Lung (tissue), 12 donors: ENCODE measurements around the gene GALNT16. TPM values are rescaled to one million over a fixed set of nuclear protein-coding genes. Genes with fewer than 3 reads are reported as not detected.

Experiments
- ATAC-seq: fragments of 200-7000 bp; cut with Tn5 transposase; one replicate; pipeline ENCODE4 v1.9.1; 2020; ENCODE audit warnings: moderate number of reproducible peaks; ENCODE audit not compliant: insufficient read depth, low FRiP score
- DNase-seq, 3 donors: peaks; one replicate each; pipeline ENCODE4 v3.0.0-alpha.2; 2013 to 2017
- H3K27ac ChIP-seq, 2 donors: one replicate each; pipeline ENCODE4 v1.5.1; 2013; ENCODE audit warnings: mild to moderate bottlenecking in 2 of 2, moderate library complexity in 2 of 2, control low read depth in 1 of 2, inconsistent platforms in 1 of 2, low read depth in 1 of 2, low read length in 1 of 2
- H3K27me3 ChIP-seq, 3 donors: one replicate each; pipeline ENCODE4 v1.5.1; 2013; ENCODE audit warnings: low read length in 2 of 3; ENCODE audit not compliant: control insufficient read depth in 3 of 3, insufficient read depth in 3 of 3
- H3K36me3 ChIP-seq, 4 donors: one replicate each; pipeline ENCODE4 v1.5.1; 2013; ENCODE audit warnings: low read length in 4 of 4, mild to moderate bottlenecking in 1 of 4, moderate library complexity in 1 of 4; ENCODE audit not compliant: control insufficient read depth in 4 of 4, insufficient read depth in 4 of 4
- H3K4me1 ChIP-seq, 5 donors: one replicate each; pipeline ENCODE4 v1.5.1; 2013; ENCODE audit warnings: low read length in 5 of 5, mild to moderate bottlenecking in 2 of 5, moderate library complexity in 1 of 5; ENCODE audit not compliant: control insufficient read depth in 5 of 5, insufficient read depth in 5 of 5
- H3K4me3 ChIP-seq: one replicate; pipeline ENCODE4 v1.5.1; 2013; ENCODE audit warnings: mild to moderate bottlenecking, control low read depth, moderate library complexity
- H3K9ac ChIP-seq, 2 donors: one replicate each; pipeline ENCODE4 v1.5.1; 2013; ENCODE audit warnings: low read length in 2 of 2, control low read depth in 1 of 2; ENCODE audit not compliant: insufficient read depth in 1 of 2
- H3K9me3 ChIP-seq, 4 donors: one replicate each; pipeline ENCODE4 v1.5.1; 2013; ENCODE audit warnings: low read length in 3 of 4, mild to moderate bottlenecking in 1 of 4, moderate library complexity in 1 of 4; ENCODE audit not compliant: control insufficient read depth in 4 of 4, insufficient read depth in 3 of 4
- WGBS, 2 donors: extraction: QIAGEN DNeasy Blood & Tissue Kit; methylation state at CpG; one replicate each; pipeline ENCODE4 v1.1.7; 2013; 5-methylcytosine and 5-hydroxymethylcytosine counted together
- polyA plus RNA-seq, 2 donors: library from polyadenylated mRNA; stranded (reverse); fragments of 200-250 nt; gene quantifications; one replicate each; pipeline ENCODE4 v1.2.1, GENCODE V29; 2013
- total RNA-seq, 2 donors: library from RNA; depleted of rRNA in 1 of 2; stranded (reverse); fragments of >200 nt in 1 of 2; gene quantifications; one replicate each; pipeline ENCODE4 v1.2.1, GENCODE V29; 2014 to 2021
- TF ChIP-seq, protein P1 (sequence below): IDR thresholded peaks from 2 replicates; pipeline ENCODE4 v1.5.1; 2012; ENCODE audit warnings: mild to moderate bottlenecking; ENCODE audit errors: control extremely low read depth, extremely low read depth
- donor health status: control.
- donor health status: control.
- donor health status: Bipolar disorder and iron deficiency.
- donor health status: healthy.
- donor health status: DM: yes; HTN: yes; CAD: no.

Gene GALNT16
- total and polyA plus RNA-seq, 4 donors, result 0.27 to 4.1 (median 1.4) TPM

GRCh38 chr14:69363055-69363454 is 103.1 kb downstream of the GALNT16 start:
- DNase-seq (peak in 2 of 3 donors; percentile 9 to 11), ATAC-seq (no peak)
- WGBS, 2 donors, result 58 to 72% methylated on average over 9 of the region's 9 CpGs
- Histone ChIP-seq H3K4me1 (no peaks in the 10 kb centered on the region), H3K27ac (no peak overlapping the region), H3K36me3 (no peaks in the 10 kb centered on the region), H3K4me3 (no peak overlapping the region), H3K27me3 (peaks cover 0 to 3% (median 0%) of the 10 kb centered on the region in 3 donors), H3K9ac (no peak overlapping the region), H3K9me3 (peaks cover 0 to 2% (median 0%) of the 10 kb centered on the region in 4 donors)
- TF ChIP-seq, protein P1, sequence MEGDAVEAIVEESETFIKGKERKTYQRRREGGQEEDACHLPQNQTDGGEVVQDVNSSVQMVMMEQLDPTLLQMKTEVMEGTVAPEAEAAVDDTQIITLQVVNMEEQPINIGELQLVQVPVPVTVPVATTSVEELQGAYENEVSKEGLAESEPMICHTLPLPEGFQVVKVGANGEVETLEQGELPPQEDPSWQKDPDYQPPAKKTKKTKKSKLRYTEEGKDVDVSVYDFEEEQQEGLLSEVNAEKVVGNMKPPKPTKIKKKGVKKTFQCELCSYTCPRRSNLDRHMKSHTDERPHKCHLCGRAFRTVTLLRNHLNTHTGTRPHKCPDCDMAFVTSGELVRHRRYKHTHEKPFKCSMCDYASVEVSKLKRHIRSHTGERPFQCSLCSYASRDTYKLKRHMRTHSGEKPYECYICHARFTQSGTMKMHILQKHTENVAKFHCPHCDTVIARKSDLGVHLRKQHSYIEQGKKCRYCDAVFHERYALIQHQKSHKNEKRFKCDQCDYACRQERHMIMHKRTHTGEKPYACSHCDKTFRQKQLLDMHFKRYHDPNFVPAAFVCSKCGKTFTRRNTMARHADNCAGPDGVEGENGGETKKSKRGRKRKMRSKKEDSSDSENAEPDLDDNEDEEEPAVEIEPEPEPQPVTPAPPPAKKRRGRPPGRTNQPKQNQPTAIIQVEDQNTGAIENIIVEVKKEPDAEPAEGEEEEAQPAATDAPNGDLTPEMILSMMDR, result no peak

DNA sequence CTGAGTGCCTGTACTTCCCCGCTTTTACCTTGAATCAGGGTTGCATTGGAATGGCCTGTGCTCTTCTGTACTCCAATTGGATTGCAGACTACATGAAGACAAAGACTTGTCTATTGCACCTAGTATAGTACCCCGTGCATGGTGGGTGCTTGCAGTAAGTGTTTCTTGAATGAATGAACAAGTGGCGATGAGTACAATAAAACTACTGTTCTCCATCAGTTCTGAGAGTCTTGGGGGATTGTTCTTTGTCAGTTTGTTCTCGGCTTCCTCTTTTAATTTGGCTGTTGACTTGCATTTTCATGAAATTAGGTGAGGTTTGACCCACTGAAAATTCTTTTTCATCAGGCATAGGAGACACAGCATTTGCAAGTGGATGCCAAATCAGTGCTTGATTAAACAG is 104.0 kb downstream of the GALNT16 start:
- no peaks in the 10 kb centered on the region for H3K9me3 ChIP-seq
- no peaks in the 10 kb centered on the region for H3K36me3 ChIP-seq
- DNase-seq (no peak), ATAC-seq (no peak)
- H3K4me1 ChIP-seq, result no peaks in the 10 kb centered on the region
- H3K27ac ChIP-seq, result no peak overlapping the region
- 84 to 90% methylated on average over 4 of the region's 4 CpGs for WGBS, 2 donors
- no peak overlapping the region for H3K4me3 ChIP-seq
- H3K9ac ChIP-seq, result no peak overlapping the region
- peaks cover 0 to 3% (median 0%) of the 10 kb centered on the region in 3 donors for H3K27me3 ChIP-seq
- TF ChIP-seq, protein P1, result no peak

DNA sequence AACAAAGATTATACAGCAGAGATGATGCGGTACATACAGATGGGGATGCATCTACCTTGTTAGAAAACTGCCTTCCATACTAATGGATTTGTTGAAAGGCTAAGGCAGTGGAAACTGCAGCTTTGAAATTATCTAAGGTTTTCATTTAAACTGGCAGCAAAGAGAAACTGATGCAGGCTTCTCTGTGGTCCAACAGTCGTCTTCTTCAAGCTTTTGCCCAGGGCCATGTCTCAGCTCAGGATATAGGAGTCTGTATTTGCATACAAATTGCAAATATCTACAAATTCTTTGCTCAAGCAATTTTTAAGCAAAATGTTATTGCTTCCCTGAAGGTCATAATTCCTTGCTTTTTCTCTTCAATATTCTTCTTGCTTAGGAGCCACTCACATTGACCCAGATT is 104.4 kb downstream of the GALNT16 start:
- no peak overlapping the region for H3K27ac ChIP-seq
- peaks cover 0 to 3% (median 0%) of the 10 kb centered on the region in 3 donors for H3K27me3 ChIP-seq
- 94 to 96% methylated on average over 2 of the region's 2 CpGs for WGBS, 2 donors
- H3K9ac ChIP-seq, result no peak overlapping the region
- H3K36me3 ChIP-seq, result no peaks in the 10 kb centered on the region
- TF ChIP-seq, protein P1, result no peak
- ATAC-seq, result no peak
- no peak for DNase-seq
- H3K4me1 ChIP-seq, result no peaks in the 10 kb centered on the region
- H3K9me3 ChIP-seq, result no peaks in the 10 kb centered on the region
- no peak overlapping the region for H3K4me3 ChIP-seq

- H3K27ac ChIP-seq, result no peak overlapping the region
- no peak overlapping the region for H3K4me3 ChIP-seq
- ATAC-seq (no peak), DNase-seq (no peak)
- H3K27me3 ChIP-seq, result peaks cover 0 to 3% (median 0%) of the 10 kb centered on the region in 3 donors
- H3K4me1 ChIP-seq, result no peaks in the 10 kb centered on the region
- H3K36me3 ChIP-seq, result no peaks in the 10 kb centered on the region
- no peaks in the 10 kb centered on the region for H3K9me3 ChIP-seq
- 66 to 85% methylated on average over 3 of the region's 3 CpGs for whole genome bisulfite sequencing, 2 donors
- TF ChIP-seq, protein P1, result no peak
- no peak overlapping the region for H3K9ac ChIP-seq
These were observed 106.1 kb downstream of the GALNT16 start for GRCh38 chr14:69366069-69366468.
